ENCODE results near the gene NLRP11. TPM values are rescaled to one million over a fixed set of nuclear protein-coding genes. Genes with fewer than 3 reads are reported as not detected.

The NLRP11 gene
- total RNA-seq, 1 donor from 2014 or later, result not detected

GRCh38 chr19:55753401-55753800 is 78.4 kb downstream of the NLRP11 start:
- H3K36me3 Mint-ChIP-seq (ENCODE audit: low read depth), result no peaks in the 10 kb centered on the region

DNA sequence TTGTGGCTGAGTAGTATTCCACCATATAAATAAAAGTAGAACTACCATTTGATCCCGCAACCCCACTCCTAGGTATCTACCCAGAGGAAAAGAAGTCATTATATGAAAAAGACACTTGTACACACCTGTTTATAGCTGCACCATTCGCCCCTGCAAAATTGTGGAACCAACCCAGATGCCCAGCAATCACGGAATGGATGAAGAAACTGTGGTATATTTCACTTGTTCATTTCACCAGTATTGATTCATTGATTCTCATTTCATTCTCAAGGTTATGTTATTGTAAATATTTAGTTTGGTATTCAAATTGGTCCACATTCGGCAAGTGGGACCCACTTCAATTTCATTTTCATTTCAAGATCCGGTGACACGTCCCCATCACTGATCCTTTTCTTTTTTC is 81.1 kb downstream of the NLRP11 start:
- H3K36me3 Mint-ChIP-seq (ENCODE audit: low read depth), result no peaks in the 10 kb centered on the region
- DNase-seq (ENCODE audit: low read depth, low spot score), result no peak
- no peak for TF ChIP-seq CTCF (conservative IDR thresholded peaks at IDR 0.05)
- H3K9me3 Mint-ChIP-seq, result peaks cover 22% of the 10 kb centered on the region
- H3K4me3 Mint-ChIP-seq, result no peak overlapping the region
- no peaks in the 10 kb centered on the region for H3K4me1 Mint-ChIP-seq
- no peaks in the 10 kb centered on the region for H3K27me3 Mint-ChIP-seq (ENCODE audit: low read depth)
- no peak overlapping the region for H3K27ac Mint-ChIP-seq (ENCODE audit: unreplicated experiment)

More at GRCh38 chr19:55753401-55753800, 78.4 kb downstream of the NLRP11 start:
- Mint-ChIP-seq H3K4me1 (no peaks in the 10 kb centered on the region), H3K27ac (ENCODE audit: unreplicated experiment) (no peak overlapping the region), H3K4me3 (no peak overlapping the region), H3K9me3 (peaks cover 25% of the 10 kb centered on the region), H3K27me3 (ENCODE audit: low read depth) (no peaks in the 10 kb centered on the region)
- TF ChIP-seq CTCF (conservative IDR thresholded peaks at IDR 0.05), result no peak
- DNase-seq (ENCODE audit: low read depth, low spot score), result no peak

- Mint-ChIP-seq H3K27ac (ENCODE audit: unreplicated experiment) (no peak within 1 kb of the TSS), H3K36me3 (ENCODE audit: low read depth) (no peaks in the 10 kb centered on the region), H3K27me3 (ENCODE audit: low read depth) (no peaks in the 10 kb centered on the region), H3K4me1 (no peaks in the 10 kb centered on the region), H3K4me3 (no peak within 1 kb of the TSS), H3K9me3 (peaks cover 10% of the 10 kb centered on the region)
- no peak for TF ChIP-seq CTCF (conservative IDR thresholded peaks at IDR 0.05)
- no peak for DNase-seq (ENCODE audit: low read depth, low spot score)
These were observed 93.5 kb downstream of the NLRP11 start, which contains the start of gene NLRP9 for GRCh38 chr19:55738302-55738701. Gene NLRP9, minus strand, starts transcription at chr19:55738402. Its CDS starts 28 bp downstream, at chr19:55738374.

Other genes starting within 250 kb of the NLRP11 start
- gene FIZ1, start 232.5 kb downstream of the NLRP11 start, total RNA-seq, result 31.6 and 31.8 TPM in 2 replicates
- 6.1 and 6.7 TPM in 2 replicates for gene ZNF524, start 231.7 kb downstream of the NLRP11 start, total RNA-seq
- gene ZNF865, start 226.4 kb downstream of the NLRP11 start, total RNA-seq, result 20.3 TPM in 2 replicates
- 11.0 and 12.4 TPM in 2 replicates for gene ZNF784, start 207.4 kb downstream of the NLRP11 start, total RNA-seq
- 39.1 and 41.8 TPM in 2 replicates for gene ZNF580, start 191.0 kb downstream of the NLRP11 start, total RNA-seq
- gene ZNF581, start 188.3 kb downstream of the NLRP11 start, total RNA-seq, result 40.8 and 41.9 TPM in 2 replicates
- 18.7 and 18.9 TPM in 2 replicates for gene CCDC106, start 183.8 kb downstream of the NLRP11 start, total RNA-seq
- gene U2AF2, start 177.0 kb downstream of the NLRP11 start, total RNA-seq, result 342 and 365 TPM in 2 replicates
- gene EPN1, start 156.8 kb downstream of the NLRP11 start, total RNA-seq, result 129 and 130 TPM in 2 replicates
- not detected in 2 replicates for gene NLRP9, start 93.6 kb downstream of the NLRP11 start, total RNA-seq
- gene RFPL4A, start 72.9 kb downstream of the NLRP11 start, total RNA-seq, result not detected in 2 replicates
- not detected in 2 replicates for gene RFPL4AL1, start 62.9 kb downstream of the NLRP11 start, total RNA-seq
- gene NLRP4, start 4.5 kb upstream of the NLRP11 start, total RNA-seq, result not detected in 2 replicates
- gene NLRP13, start 100.3 kb upstream of the NLRP11 start, total RNA-seq, result not detected in 2 replicates
- not detected in 2 replicates for gene NLRP8, start 115.8 kb upstream of the NLRP11 start, total RNA-seq
- not detected in 2 replicates for gene NLRP5, start 154.8 kb upstream of the NLRP11 start, total RNA-seq